CD1c-positive myeloid dendritic cell (primary cell): ENCODE measurements around the gene CEP152.
"Not testable (repeated sequence)": the region's sequence is repeated elsewhere in the genome, so short reads cannot be mapped to it uniquely, and the experiment has no call there.

ENCODE experiments used
- DNase-seq: peaks from one replicate; pipeline ENCODE4 v3.0.0-alpha.2; 2016; ENCODE audit errors: extremely low spot score

CEP152 gene

GRCh38 chr15:48805591-48805990 lies 5.3 kb downstream of the CEP152 start:
- no peak for DNase-seq

- no peak for DNase-seq
Measured at GRCh38 chr15:48803877-48804276, 7.0 kb downstream of the CEP152 start.

- DNase-seq = no peak
Measured at GRCh38 chr15:48802867-48803266, 8.0 kb downstream of the CEP152 start.

GRCh38 chr15:48802257-48802656 lies 8.6 kb downstream of the CEP152 start:
- no peak for DNase-seq

GRCh38 chr15:48800811-48801455 lies 9.9 kb downstream of the CEP152 start:
- DNase-seq = peak; percentile 60

- no peak for DNase-seq
Measured at GRCh38 chr15:48800245-48800644, 10.6 kb downstream of the CEP152 start.

GRCh38 chr15:48798319-48798718 lies 12.6 kb downstream of the CEP152 start:
- DNase-seq = no peak

GRCh38 chr15:48796930-48797329 lies 13.9 kb downstream of the CEP152 start:
- no peak for DNase-seq

- no peak for DNase-seq
Measured at GRCh38 chr15:48796521-48796920, 14.3 kb downstream of the CEP152 start.

- DNase-seq = no peak
Measured at GRCh38 chr15:48795901-48796300, 15.0 kb downstream of the CEP152 start.

GRCh38 chr15:48794697-48795134 lies 16.2 kb downstream of the CEP152 start:
- DNase-seq = peak; percentile 72

- no peak for DNase-seq
Measured at GRCh38 chr15:48792408-48792807, 18.5 kb downstream of the CEP152 start.

- not testable (repeated sequence) for DNase-seq
Measured at GRCh38 chr15:48790466-48791115, 20.3 kb downstream of the CEP152 start.

GRCh38 chr15:48785712-48786111 lies 25.2 kb downstream of the CEP152 start:
- no peak for DNase-seq

- DNase-seq = no peak
Measured at GRCh38 chr15:48785195-48785594, 25.7 kb downstream of the CEP152 start.

GRCh38 chr15:48784756-48785155 lies 26.1 kb downstream of the CEP152 start:
- DNase-seq = no peak

- DNase-seq = no peak
Measured at GRCh38 chr15:48782911-48783310, 28.0 kb downstream of the CEP152 start.

GRCh38 chr15:48781481-48782081 lies 29.3 kb downstream of the CEP152 start:
- no peak for DNase-seq

- DNase-seq = no peak
Measured at GRCh38 chr15:48781017-48781416, 29.9 kb downstream of the CEP152 start.

- DNase-seq = no peak
Measured at GRCh38 chr15:48778331-48778730, 32.5 kb downstream of the CEP152 start.

- no peak for DNase-seq
Measured at GRCh38 chr15:48777645-48778330, 33.1 kb downstream of the CEP152 start.

GRCh38 chr15:48775546-48775945 lies 35.3 kb downstream of the CEP152 start:
- DNase-seq = no peak

GRCh38 chr15:48774484-48774883 lies 36.4 kb downstream of the CEP152 start:
- no peak for DNase-seq
